GM19238 (cell line): Measurements from ENCODE around the gene FLRT3.

Source experiments
- DNase-seq: peaks from one replicate; pipeline ENCODE4 v3.0.0; 2011; ENCODE audit warnings: low spot score; ENCODE audit not compliant: insufficient read length

Gene FLRT3

GRCh38 chr20:14337400-14338171 is at the start of gene FLRT3:
FLRT3 (minus strand) TSS chr20:14337612; CDS start chr20:14327506, 10,106 bp downstream.
- DNase-seq, result peak; percentile 18

GRCh38 chr20:14386726-14387125 is 49.3 kb upstream of the FLRT3 start:
- no peak for DNase-seq

DNA sequence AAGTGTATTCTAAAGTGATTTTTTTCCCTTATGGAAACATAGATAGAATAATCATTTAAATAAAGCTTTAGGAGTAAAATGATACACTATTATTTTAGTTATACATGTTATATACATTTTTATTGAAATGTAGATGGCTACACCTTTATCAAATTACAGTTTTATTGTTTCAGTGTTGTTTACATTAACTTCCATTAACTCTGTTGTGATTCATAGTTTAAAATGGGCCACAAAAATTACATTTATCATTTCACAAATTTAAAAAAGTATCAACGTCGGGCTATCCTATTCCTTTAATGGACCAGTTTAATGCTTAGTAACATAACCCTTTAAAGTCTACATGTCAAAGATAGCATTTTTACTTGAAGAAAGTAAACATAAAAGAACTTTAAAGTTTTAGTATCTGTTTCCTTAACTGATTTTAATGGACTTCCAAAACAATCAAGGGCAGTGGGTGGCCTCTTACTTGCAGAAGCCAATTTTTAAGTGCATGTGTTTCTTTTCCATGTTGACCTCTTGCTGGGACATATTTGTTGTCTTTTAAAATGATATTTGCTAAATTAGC is 47.8 kb upstream of the FLRT3 start:
- DNase-seq, result no peak

GRCh38 chr20:14384416-14385175 is 47.2 kb upstream of the FLRT3 start:
- no peak for DNase-seq

- DNase-seq, result no peak
Measured at GRCh38 chr20:14383335-14383734, 45.9 kb upstream of the FLRT3 start.

GRCh38 chr20:14378326-14378725 is 40.9 kb upstream of the FLRT3 start:
- no peak for DNase-seq

- no peak for DNase-seq
Measured at GRCh38 chr20:14375416-14375985, 38.1 kb upstream of the FLRT3 start.

DNA sequence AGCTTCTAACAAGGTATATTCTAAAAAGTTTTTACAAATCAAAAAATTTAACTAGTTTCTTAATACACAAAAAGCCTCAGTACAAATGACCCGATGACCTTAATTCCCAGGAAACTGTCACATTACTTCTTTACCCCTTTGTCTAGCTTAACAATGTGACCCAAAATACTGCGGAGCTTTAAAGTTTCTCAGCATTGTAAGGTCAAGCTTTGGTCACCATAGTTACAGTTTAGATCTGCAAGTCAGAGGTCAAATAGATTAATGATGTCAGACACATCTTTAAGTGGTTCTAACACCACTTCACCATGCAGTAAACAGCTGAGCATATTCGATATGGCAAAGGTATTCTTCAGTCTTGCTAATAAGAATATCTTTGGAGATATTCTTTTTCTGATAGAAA is 36.8 kb upstream of the FLRT3 start:
- no peak for DNase-seq

- DNase-seq, result no peak
Measured at GRCh38 chr20:14361509-14362345, 24.3 kb upstream of the FLRT3 start.

DNA sequence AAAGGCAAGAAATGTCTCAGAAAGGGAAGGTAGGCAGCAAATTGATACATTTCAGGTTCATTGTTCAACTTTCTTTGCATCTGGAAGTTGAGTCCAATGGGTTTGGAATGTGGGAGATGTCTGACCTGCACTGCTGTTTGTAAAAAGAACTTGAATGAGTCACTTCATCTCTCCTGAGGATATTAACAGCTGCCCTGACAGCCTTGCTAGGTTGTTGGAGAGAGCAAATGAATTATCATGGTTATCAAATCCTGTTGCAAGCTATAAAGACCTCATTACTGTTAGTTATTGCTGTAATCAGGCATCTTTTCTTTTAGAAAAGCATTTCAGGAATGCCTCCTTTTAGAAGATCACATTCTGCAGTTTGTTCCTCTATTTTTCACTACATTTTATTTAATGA is 23.0 kb upstream of the FLRT3 start:
- no peak for DNase-seq

DNA sequence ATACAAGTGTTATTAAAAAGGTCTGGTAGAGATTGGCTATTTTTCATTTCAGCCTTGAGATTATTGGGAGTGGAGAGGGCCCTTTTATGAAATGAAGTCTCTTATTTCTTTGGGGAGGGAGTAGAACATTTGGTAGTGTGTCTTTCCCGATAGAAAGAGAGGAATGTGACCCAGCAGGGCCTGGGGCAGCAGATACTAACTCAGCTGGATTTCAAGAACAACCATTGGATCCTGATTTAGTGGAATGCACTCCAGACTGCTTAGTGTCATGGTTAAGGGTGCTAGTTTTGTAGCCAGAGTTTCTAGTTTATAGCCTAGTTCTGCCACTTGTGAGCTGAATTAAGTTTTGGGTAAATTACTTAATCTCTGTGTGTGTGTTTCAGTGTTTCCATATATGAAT is 18.4 kb upstream of the FLRT3 start:
- DNase-seq, result no peak

- DNase-seq, result no peak
Measured at GRCh38 chr20:14344746-14345145, 7.3 kb upstream of the FLRT3 start.

GRCh38 chr20:14343491-14344065 is 6.2 kb upstream of the FLRT3 start:
- no peak for DNase-seq

DNA sequence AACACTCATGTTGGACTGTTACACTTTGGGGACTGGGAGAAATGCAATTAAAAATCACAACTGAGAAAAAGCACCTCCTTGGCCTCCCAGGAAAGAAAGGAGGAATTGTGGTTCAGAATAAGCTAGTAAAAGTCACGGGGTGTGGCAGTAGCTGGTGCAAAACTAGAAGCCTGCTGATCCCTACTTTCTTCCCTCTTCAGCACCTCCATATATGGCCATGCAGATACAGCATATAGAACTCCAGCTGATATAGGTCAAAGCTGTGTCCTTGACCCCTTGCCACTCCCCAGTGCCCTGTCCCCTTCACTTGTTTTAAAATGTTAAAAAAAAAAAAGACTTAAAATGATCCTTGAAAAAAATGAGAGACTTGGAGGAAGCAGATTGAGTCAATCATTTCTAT is 5.5 kb upstream of the FLRT3 start:
- DNase-seq, result no peak

DNA sequence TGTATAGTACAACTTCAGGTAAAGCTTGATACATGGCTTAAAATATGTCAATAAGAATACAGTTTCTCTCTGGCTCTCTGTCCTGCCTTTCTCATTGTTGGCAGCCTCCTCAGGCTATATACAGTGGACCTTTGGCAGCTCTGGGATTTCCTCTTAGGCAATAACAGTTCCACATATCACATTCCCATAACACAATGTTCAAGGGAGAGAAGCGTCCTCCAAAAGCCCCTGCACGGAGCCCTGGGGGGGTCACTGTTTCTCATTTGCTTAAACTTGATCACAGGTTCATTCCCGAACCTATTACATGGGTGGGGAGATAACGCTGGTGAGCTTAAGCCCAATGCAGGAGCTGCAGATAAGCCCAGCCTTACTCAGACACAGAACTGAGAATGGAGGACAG is 4.4 kb upstream of the FLRT3 start:
- no peak for DNase-seq

DNA sequence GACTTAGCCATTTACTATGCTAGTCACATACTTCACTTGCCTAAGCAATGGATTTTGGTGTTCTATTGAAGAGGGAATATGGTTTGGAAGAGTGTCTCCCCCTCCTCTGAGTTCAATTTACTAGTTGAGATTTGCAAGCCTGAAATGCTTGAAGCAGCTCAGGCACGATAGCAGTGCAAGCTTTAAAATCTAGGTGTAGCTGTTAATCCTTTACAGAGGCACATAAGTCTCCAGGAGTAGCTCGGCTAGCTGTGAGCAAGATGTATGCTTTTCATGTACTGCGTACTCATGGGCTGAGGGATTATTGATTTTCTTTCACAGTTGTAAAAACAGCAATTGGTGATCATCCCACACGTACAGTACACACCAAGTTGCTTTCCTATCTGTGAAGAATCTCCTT is 726 bp downstream of the FLRT3 start:
- DNase-seq, result no peak

DNA sequence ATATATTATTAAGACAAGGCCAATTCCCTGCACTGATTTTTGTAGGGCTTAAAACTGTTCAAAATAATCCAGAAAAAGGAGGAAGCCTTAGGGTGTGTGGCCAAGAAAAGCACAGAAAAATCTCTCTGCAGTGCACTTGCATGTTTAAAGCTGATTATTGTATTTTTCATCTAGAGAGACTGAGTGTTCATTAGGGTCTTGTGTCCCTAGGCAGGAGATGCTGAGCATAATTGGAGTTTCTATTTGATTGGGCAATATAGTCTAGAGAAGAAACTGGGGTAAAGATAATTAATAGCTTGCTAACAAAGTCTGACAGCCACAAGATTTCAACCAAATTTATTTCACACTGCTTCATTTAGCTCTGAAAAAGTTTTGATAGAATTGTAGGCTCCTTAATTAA is 2.4 kb downstream of the FLRT3 start:
- DNase-seq, result no peak

DNA sequence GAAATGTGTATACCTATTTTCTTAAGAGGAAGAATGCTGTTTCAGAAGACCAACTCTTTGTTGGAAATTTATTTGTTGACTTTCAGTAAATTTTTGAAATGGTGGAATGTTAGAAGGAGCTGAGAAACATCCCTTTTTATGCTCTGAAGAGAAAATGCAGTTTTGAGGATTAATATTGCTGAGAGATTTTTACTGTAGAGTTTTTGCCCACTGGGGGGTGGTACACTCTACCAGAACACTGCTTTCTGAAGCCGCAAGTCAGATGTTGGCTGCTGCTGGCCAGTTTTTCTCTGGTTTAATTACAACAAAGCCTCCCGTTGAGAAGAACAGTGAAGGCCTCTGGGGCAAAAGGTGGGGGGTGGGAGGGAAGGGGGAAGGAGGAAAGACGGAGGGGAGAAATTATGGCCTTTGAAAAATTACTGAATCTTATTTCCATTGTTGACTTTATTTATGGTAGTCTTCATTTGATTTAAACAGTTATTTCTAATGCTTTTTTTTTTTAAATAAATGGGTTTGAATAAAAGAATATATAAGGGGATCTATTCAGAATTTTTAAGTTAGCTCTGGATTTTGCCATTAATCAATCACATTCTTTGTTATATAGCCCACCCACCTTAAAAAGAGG is 3.0 kb downstream of the FLRT3 start:
- no peak for DNase-seq

DNA sequence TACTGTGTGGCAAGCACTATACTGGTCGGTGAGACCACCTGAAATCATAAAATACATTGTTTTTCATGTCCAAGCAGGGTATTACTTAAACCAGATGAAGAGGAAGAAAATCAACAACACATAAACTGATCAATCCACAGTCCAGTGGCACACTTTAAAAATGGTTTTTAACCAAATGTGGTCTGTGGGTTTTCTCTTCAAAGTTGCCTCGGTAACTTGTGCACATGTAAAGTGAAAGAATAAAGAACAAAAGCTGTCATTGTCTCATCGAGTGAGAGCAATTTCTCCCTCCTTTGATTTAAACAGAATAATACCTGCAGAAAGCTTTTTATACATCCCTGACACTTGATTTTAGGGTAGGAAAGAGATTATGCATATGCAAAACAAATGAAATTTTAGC is 3.7 kb downstream of the FLRT3 start:
- DNase-seq, result no peak

DNA sequence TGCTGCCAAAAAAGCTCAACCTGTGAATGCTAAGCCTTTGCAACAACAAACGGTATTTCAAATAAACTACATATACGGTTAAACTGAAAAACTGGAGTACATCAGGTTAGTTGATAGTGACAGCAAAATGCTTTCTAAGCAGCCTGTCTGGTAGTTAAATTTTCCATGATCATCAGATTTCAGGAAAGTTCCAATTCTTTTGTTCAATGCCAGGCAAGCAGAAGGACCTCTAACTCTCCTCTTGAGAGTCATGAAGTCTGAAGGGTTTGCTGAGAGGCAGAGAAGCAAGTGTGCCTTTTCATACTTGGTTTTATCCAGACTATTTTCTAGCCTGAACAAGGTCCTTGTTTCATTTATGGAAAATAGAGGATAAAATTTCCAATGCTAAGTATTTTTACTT is 4.5 kb downstream of the FLRT3 start:
- DNase-seq, result no peak

DNA sequence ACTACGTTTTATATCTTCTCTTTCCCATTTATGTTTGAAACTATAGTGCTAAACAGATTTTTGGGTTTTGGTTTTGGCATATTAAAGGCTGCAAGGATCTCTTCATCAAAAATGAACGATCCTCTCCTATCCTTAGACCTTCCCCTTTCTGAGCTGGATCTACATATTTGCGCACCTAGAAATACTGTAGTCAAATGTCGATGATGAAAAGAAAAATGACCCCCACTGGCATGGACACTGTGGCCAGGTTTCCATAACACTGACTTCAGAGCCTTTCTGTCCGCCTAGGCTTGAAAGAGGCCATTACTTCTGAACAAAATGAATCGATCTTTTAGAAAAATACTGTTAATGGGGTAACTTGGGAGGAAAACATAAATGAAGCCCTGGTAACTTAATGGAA is 5.8 kb downstream of the FLRT3 start:
- DNase-seq, result no peak
